ENCODE results near the gene BCKDHB.

GRCh38 chr6:80197986-80198385 is 91.5 kb downstream of the BCKDHB start:
- no peak for TF ChIP-seq EZH2phosphoT487 (IDR thresholded peaks at IDR 0.05; ENCODE audit: unreplicated experiment)
- no peak for TF ChIP-seq CTCF (conservative IDR thresholded peaks at IDR 0.05; ENCODE audit: low read depth in 2 of 2)
- no peak for TF ChIP-seq STAT1 (IDR thresholded peaks at IDR 0.05; ENCODE audit: unreplicated experiment)
- no peak for TF ChIP-seq REST (IDR thresholded peaks at IDR 0.05; ENCODE audit: unreplicated experiment)
- no peak for TF ChIP-seq EZH2 (IDR thresholded peaks at IDR 0.05; ENCODE audit: low read depth, unreplicated experiment)
- TF ChIP-seq JUNB (IDR thresholded peaks at IDR 0.05; ENCODE audit: unreplicated experiment) = no peak
- TF ChIP-seq CREB1 (CRISPR knock-in tag; IDR thresholded peaks at IDR 0.05; ENCODE audit: low read depth) = no peak
